ENCODE results near the gene MYO18A. TPM values are rescaled to one million over a fixed set of nuclear protein-coding genes. Genes with fewer than 3 reads are reported as not detected.

The MYO18A gene
- total RNA-seq, 4 donors from 2014 or later, result 14.5 to 72.3 (median 50.8) TPM

DNA sequence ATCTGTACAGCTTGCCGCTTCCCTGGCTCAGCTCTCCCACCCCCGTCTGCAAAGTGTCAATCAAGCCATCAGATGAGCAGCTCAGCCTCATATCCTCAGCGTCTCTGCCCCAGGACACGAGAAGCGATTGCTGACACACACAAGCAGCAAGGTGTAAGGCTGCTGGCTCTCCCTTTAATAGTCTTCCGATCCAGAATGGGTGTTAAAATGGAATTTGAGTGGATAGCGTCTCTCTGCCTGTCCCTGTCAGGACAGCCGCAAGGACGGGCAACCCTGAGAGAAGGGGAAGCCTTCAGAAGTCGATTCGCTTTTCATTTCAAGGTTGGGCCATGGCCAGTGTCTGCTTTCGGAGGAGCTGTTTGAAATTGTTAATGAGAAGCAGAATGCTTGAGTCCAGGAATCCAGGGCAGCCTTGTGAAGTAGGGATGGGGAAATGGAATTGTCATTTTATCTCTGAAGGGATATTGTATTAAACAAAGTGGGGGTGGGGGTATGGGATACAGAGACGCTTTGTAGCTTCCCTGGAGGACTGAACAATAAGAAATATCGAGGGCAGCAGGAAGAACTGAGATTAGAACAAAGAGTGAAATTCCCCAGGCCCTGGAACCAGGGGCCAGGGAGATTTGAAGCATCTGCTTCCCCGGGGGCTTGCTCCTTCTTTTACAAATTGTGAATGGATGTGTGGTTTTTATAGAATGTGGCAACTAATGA is 142.0 kb downstream of the MYO18A start:
- no peak for TF ChIP-seq CTCF (IDR thresholded peaks at IDR 0.05; ENCODE audit: low read depth)

DNA sequence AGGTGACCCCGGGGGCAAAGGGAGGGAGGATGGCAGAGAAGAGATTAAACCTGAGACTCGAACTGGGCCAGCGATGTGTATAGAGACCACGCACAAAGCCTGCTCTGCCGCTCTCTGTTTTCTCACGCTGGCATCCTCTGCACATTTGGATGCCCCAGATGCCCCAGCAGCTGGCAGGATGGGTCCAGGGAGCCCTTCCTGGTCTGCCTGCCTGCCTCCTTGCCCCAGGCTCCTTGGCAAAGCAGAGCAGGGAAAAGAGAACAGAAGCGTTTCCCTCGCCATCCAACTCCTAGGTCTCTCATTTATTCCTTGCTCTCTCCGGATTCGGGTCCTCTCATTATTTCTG is 142.5 kb downstream of the MYO18A start:
- TF ChIP-seq CTCF (IDR thresholded peaks at IDR 0.05; ENCODE audit: low read depth), result no peak

GRCh38 chr17:29036584-29036983 is 143.6 kb downstream of the MYO18A start:
- no peak for TF ChIP-seq CTCF (IDR thresholded peaks at IDR 0.05; ENCODE audit: low read depth)

DNA sequence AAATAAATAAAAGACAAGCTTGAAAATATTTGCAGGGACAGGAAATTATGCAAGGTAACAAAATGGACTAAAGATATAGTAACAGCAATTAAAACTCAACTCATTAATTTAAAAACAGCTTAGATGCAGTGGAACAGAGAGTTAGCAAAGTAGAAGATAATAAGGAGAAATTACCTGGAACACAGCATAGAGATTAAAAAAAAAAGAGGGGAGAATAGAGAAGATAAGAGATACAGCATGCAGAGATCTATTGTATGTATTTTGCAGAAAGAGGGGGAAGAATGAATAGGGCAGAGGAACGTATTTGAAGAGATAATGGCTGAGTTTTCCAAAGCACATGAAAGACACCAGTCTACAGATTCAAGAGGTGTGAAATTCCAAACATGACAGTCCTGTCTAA is 145.7 kb downstream of the MYO18A start:
- TF ChIP-seq CTCF (IDR thresholded peaks at IDR 0.05; ENCODE audit: low read depth), result no peak

- no peak for TF ChIP-seq CTCF (IDR thresholded peaks at IDR 0.05; ENCODE audit: low read depth)
Observed at GRCh38 chr17:29032857-29033197, 147.4 kb downstream of the MYO18A start.

DNA sequence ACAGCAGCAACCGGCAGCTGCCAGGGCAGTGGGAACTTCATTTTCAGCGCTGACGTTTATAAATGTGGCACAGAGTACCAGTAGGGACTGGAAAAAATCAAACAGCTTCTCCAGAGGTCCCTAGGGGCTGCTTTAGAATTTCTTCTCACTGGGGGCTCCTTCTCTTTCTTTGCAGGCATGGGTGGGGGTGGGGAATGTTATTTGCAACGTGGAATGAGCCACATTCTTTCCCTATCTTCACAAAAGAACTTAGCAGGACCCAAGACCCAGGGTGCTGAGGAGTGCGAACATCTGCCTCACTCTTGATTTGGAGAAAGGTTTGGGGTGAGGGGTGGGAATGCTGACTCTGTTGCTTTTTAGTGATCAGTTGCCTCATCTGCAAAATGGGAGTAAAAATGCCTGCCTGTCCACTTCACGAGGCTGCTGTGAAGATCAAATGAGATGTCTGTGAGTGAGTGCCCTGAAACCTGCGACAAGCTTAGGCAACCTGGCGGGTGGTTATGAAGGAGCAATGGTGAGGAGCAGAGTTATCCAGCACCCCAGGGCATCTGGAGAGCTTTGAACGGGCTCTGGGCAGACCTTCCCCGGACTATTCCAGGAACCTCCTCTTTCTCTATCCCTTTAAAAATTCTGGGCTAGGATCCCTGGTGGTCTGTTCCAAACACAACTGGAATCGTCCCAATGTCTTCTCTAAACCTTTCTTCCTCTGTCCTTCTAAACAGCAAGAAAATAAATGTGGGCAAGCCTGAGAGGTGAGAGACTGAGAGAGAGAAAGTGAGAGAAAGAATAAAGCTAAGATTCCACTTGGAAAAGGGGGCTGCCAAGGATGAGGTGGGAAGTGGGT is 148.0 kb downstream of the MYO18A start:
- TF ChIP-seq CTCF (IDR thresholded peaks at IDR 0.05; ENCODE audit: low read depth), result no peak

GRCh38 chr17:29031488-29031887 is 148.7 kb downstream of the MYO18A start:
- no peak for TF ChIP-seq CTCF (IDR thresholded peaks at IDR 0.05; ENCODE audit: low read depth)

All from subcutaneous adipose tissue (tissue), 4 donors.